Mononuclear cell (primary cell): ENCODE results near the gene GALK2. TPM values are rescaled to one million over a fixed set of nuclear protein-coding genes. Genes with fewer than 3 reads are reported as not detected.
"Not testable (repeated sequence)": the region's sequence is repeated elsewhere in the genome, so short reads cannot be mapped to it uniquely, and the experiment has no call there.

Experiments
- H3K27me3 ChIP-seq: 2 replicates; pipeline ENCODE4 v1.6.0; 2011; ENCODE audit warnings: low read length, control low read depth; ENCODE audit not compliant: insufficient read depth
- H3K4me1 ChIP-seq: 2 replicates; pipeline ENCODE4 v1.5.1; 2011; ENCODE audit warnings: mild to moderate bottlenecking, low read length, control low read depth; ENCODE audit not compliant: insufficient read depth
- H3K4me3 ChIP-seq: 2 replicates; pipeline ENCODE4 v1.5.1; 2011; ENCODE audit warnings: mild to moderate bottlenecking, low read length, moderate library complexity
- H3K9me3 ChIP-seq: 2 replicates; pipeline ENCODE4 v1.5.1; 2011; ENCODE audit warnings: low read depth, mild to moderate bottlenecking, control low read depth, low read length
- total RNA-seq: library from RNA; depleted of rRNA; stranded (reverse); fragments of >200 nt; gene quantifications from one replicate; pipeline ENCODE4 v1.2.3, GENCODE V29; 2012

GALK2 gene
- total RNA-seq, 1 donor, result 14.5 TPM

- Histone ChIP-seq H3K4me3 (no peak overlapping the region), H3K4me1 (peaks cover 29% of the 10 kb centered on the region)
These were observed 17.3 kb upstream of the GALK2 start for GRCh38 chr15:49152552-49153312.

GRCh38 chr15:49154359-49154758 is 15.7 kb upstream of the GALK2 start:
- Histone ChIP-seq H3K4me3 (peak overlapping the region; percentile 79), H3K9me3 (no peaks in the 10 kb centered on the region), H3K27me3 (no peaks in the 10 kb centered on the region), H3K4me1 (peaks cover 18% of the 10 kb centered on the region)

More at GRCh38 chr15:49152552-49153312, 17.3 kb upstream of the GALK2 start:
- Histone ChIP-seq H3K9me3 (no peaks in the 10 kb centered on the region), H3K27me3 (no peaks in the 10 kb centered on the region)

GRCh38 chr15:49154799-49155109 is 15.3 kb upstream of the GALK2 start:
- no peaks in the 10 kb centered on the region for H3K9me3 ChIP-seq
- H3K4me1 ChIP-seq, result peaks cover 17% of the 10 kb centered on the region
- H3K27me3 ChIP-seq, result no peaks in the 10 kb centered on the region
- peak overlapping the region; percentile 79 for H3K4me3 ChIP-seq

GRCh38 chr15:49155110-49155833 is 14.8 kb upstream of the GALK2 start, which contains the start of gene COPS2:
TSS of gene COPS2 (minus strand) at chr15:49155599. CDS start at chr15:49155578, 21 bp downstream.
- Histone ChIP-seq H3K4me1 (peaks cover 17% of the 10 kb centered on the region), H3K9me3 (no peaks in the 10 kb centered on the region), H3K4me3 (peak within 1 kb of the TSS; percentile 79), H3K27me3 (no peaks in the 10 kb centered on the region)

- H3K4me1 ChIP-seq, result peaks cover 17% of the 10 kb centered on the region
- H3K9me3 ChIP-seq, result no peaks in the 10 kb centered on the region
- H3K4me3 ChIP-seq, result peak overlapping the region; percentile 79
- no peaks in the 10 kb centered on the region for H3K27me3 ChIP-seq
These were observed 14.0 kb upstream of the GALK2 start for GRCh38 chr15:49155834-49156627.

- Histone ChIP-seq H3K9me3 (no peaks in the 10 kb centered on the region), H3K27me3 (no peaks in the 10 kb centered on the region), H3K4me1 (no peaks in the 10 kb centered on the region), H3K4me3 (no peak overlapping the region)
These were observed 6.4 kb upstream of the GALK2 start for GRCh38 chr15:49163678-49164077.

- no peaks in the 10 kb centered on the region for H3K27me3 ChIP-seq
- H3K9me3 ChIP-seq, result no peaks in the 10 kb centered on the region
- no peaks in the 10 kb centered on the region for H3K4me1 ChIP-seq
- no peak overlapping the region for H3K4me3 ChIP-seq
These were observed 5.2 kb upstream of the GALK2 start for GRCh38 chr15:49164865-49165264.

- no peaks in the 10 kb centered on the region for H3K9me3 ChIP-seq
- H3K27me3 ChIP-seq, result no peaks in the 10 kb centered on the region
- peaks cover 14% of the 10 kb centered on the region for H3K4me1 ChIP-seq
- H3K4me3 ChIP-seq, result no peak overlapping the region
These were observed 2.0 kb upstream of the GALK2 start for GRCh38 chr15:49168016-49168415.

GRCh38 chr15:49171790-49172189 is 1.7 kb downstream of the GALK2 start:
- H3K4me3 ChIP-seq, result no peak overlapping the region
- no peaks in the 10 kb centered on the region for H3K9me3 ChIP-seq
- H3K4me1 ChIP-seq, result peaks cover 22% of the 10 kb centered on the region
- H3K27me3 ChIP-seq, result no peaks in the 10 kb centered on the region

GRCh38 chr15:49174902-49175301 is 4.9 kb downstream of the GALK2 start:
- no peaks in the 10 kb centered on the region for H3K9me3 ChIP-seq
- peaks cover 22% of the 10 kb centered on the region for H3K4me1 ChIP-seq
- H3K4me3 ChIP-seq, result no peak overlapping the region
- no peaks in the 10 kb centered on the region for H3K27me3 ChIP-seq

- peaks cover 18% of the 10 kb centered on the region for H3K4me1 ChIP-seq
- not testable (repeated sequence) for H3K27me3 ChIP-seq, H3K9me3 ChIP-seq, H3K4me3 ChIP-seq
These were observed 5.7 kb downstream of the GALK2 start for GRCh38 chr15:49175582-49176397.

- H3K27me3 ChIP-seq, result no peaks in the 10 kb centered on the region
- peaks cover 7% of the 10 kb centered on the region for H3K4me1 ChIP-seq
- H3K4me3 ChIP-seq, result no peak overlapping the region
- H3K9me3 ChIP-seq, result no peaks in the 10 kb centered on the region
These were observed 8.4 kb downstream of the GALK2 start for GRCh38 chr15:49178497-49178896.

- no peaks in the 10 kb centered on the region for H3K27me3 ChIP-seq
- no peaks in the 10 kb centered on the region for H3K9me3 ChIP-seq
- peaks cover 7% of the 10 kb centered on the region for H3K4me1 ChIP-seq
- no peak overlapping the region for H3K4me3 ChIP-seq
These were observed 9.6 kb downstream of the GALK2 start for GRCh38 chr15:49179433-49180190.

- no peaks in the 10 kb centered on the region for H3K9me3 ChIP-seq
- H3K4me1 ChIP-seq, result no peaks in the 10 kb centered on the region
- H3K27me3 ChIP-seq, result no peaks in the 10 kb centered on the region
- no peak overlapping the region for H3K4me3 ChIP-seq
These were observed 12.1 kb downstream of the GALK2 start for GRCh38 chr15:49182128-49182527.
